Stimulated activated CD8-positive, alpha-beta memory T cell treated with anti-CD3 and anti-CD28 coated beads, Interleukin-12 subunit alpha, Interleukin-12 subunit beta, amount 100 ng/mL, for 4 hours (primary cell): Measurements from ENCODE around the gene SLC36A1.

Experiments used
- DNase-seq: peaks from one replicate; pipeline ENCODE4 v3.0.0-alpha.2; 2020; ENCODE audit warnings: low read depth

SLC36A1 gene

DNA sequence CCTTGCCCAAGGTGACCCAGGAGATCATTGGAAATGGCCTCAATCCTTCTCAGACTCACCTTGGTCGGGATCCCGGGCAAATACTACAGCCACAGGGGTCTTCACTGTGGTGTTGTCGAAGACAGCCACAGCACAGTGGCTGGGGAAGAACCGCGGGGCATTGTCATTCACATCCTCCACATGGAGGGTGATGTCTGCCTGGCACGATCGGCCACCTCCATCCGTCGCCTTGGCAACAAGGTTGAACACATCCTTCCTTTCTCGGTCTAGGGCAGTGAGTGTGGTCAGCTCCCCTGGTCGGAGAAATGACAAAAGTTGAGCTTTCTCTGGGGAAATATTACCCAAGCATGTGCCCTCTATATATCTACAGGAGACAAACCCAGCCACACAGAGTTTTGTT lies 86.9 kb downstream of the SLC36A1 start:
- DNase-seq: no peak

GRCh38 chr5:151537044-151537443 lies 89.6 kb downstream of the SLC36A1 start:
- DNase-seq: no peak

DNA sequence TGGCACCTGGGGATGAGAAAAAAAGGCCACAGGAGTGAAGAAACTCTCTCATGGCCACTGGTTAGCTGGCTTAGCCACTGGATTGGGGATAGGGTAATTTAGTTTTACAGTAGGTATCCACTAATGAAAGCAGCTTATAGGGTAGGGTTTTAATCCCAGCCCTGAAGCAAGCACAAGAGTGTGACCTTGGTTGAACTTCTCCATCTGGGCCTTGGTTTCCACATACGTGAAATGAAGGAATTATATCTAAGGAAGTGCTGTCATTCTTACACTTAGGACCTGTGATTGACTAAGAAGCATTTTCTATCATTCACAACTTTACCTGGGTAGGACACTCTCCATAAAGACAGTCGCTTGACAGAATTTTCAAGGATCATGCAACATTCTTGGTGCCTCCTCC lies 94.2 kb downstream of the SLC36A1 start:
- no peak for DNase-seq
